Neural crest cell (in vitro differentiated cells): Measurements from ENCODE around the gene RGS11. TPM values are rescaled to one million over a fixed set of nuclear protein-coding genes. Genes with fewer than 3 reads are reported as not detected.

ENCODE experiments used
- DNase-seq: peaks from one replicate; pipeline ENCODE4 v3.0.0; 2021; ENCODE audit warnings: low read depth, mixed read lengths, low spot score
- H3K27ac Mint-ChIP-seq: one replicate; pipeline ENCODE4 v1.8.0; 2021; ENCODE audit warnings: mild to moderate bottlenecking, mixed read lengths; ENCODE audit not compliant: unreplicated experiment
- H3K27me3 Mint-ChIP-seq: 2 replicates; pipeline ENCODE4 v1.8.0; 2021; ENCODE audit warnings: low read depth, mild to moderate bottlenecking, mixed read lengths
- H3K36me3 Mint-ChIP-seq: 2 replicates; pipeline ENCODE4 v1.8.0; 2021; ENCODE audit warnings: low read depth, mild to moderate bottlenecking, mixed read lengths
- H3K4me1 Mint-ChIP-seq: 2 replicates; pipeline ENCODE4 v1.8.0; 2021; ENCODE audit warnings: mixed read lengths
- H3K4me3 Mint-ChIP-seq: one replicate; pipeline ENCODE4 v1.8.0; 2021; ENCODE audit warnings: mild to moderate bottlenecking, mixed read lengths
- H3K9me3 Mint-ChIP-seq: 2 replicates; pipeline ENCODE4 v1.8.0; 2021; ENCODE audit warnings: mixed read lengths
- CTCF ChIP-seq: fragments of 200-600 bp; sonication (generic); conservative IDR thresholded peaks from 2 replicates; pipeline ENCODE4 v1.5.0; 2021; ENCODE audit warnings: antibody characterized with exemption, mild to moderate bottlenecking
- total RNA-seq: library from RNA; stranded (reverse); gene quantifications from 2 replicates; pipeline ENCODE4 v1.2.1, GENCODE V29; 2021

Gene RGS11
- total RNA-seq, 1 donor from 2014 or later, result 2.8 TPM

GRCh38 chr16:314351-314750 is 38.6 kb upstream of the RGS11 start:
- Mint-ChIP-seq H3K4me3 (no peak overlapping the region), H3K27me3 (no peaks in the 10 kb centered on the region), H3K27ac (no peak overlapping the region), H3K4me1 (peaks cover 22% of the 10 kb centered on the region), H3K36me3 (no peaks in the 10 kb centered on the region), H3K9me3 (no peaks in the 10 kb centered on the region)
- no peak for TF ChIP-seq CTCF
- no peak for DNase-seq

- Mint-ChIP-seq H3K27ac (no peak overlapping the region), H3K4me3 (no peak overlapping the region), H3K36me3 (no peaks in the 10 kb centered on the region), H3K27me3 (no peaks in the 10 kb centered on the region), H3K9me3 (no peaks in the 10 kb centered on the region), H3K4me1 (peaks cover 5% of the 10 kb centered on the region)
- TF ChIP-seq CTCF, result no peak
- DNase-seq, result no peak
Observed at GRCh38 chr16:311725-312124, 36.0 kb upstream of the RGS11 start.

GRCh38 chr16:309476-309875 is 33.7 kb upstream of the RGS11 start:
- no peaks in the 10 kb centered on the region for H3K4me1 Mint-ChIP-seq
- no peak for TF ChIP-seq CTCF
- peaks cover 2% of the 10 kb centered on the region for H3K36me3 Mint-ChIP-seq
- no peak overlapping the region for H3K4me3 Mint-ChIP-seq
- no peaks in the 10 kb centered on the region for H3K9me3 Mint-ChIP-seq
- DNase-seq, result no peak
- no peak overlapping the region for H3K27ac Mint-ChIP-seq
- no peaks in the 10 kb centered on the region for H3K27me3 Mint-ChIP-seq

GRCh38 chr16:307691-308312 is 32.1 kb upstream of the RGS11 start:
- no peaks in the 10 kb centered on the region for H3K9me3 Mint-ChIP-seq
- H3K4me1 Mint-ChIP-seq, result no peaks in the 10 kb centered on the region
- TF ChIP-seq CTCF, result no peak
- no peak overlapping the region for H3K27ac Mint-ChIP-seq
- no peak overlapping the region for H3K4me3 Mint-ChIP-seq
- no peak for DNase-seq
- peaks cover 5% of the 10 kb centered on the region for H3K36me3 Mint-ChIP-seq
- no peaks in the 10 kb centered on the region for H3K27me3 Mint-ChIP-seq

GRCh38 chr16:306911-307370 is 31.2 kb upstream of the RGS11 start:
- no peak for DNase-seq
- no peak overlapping the region for H3K27ac Mint-ChIP-seq
- no peak for TF ChIP-seq CTCF
- H3K4me1 Mint-ChIP-seq, result no peaks in the 10 kb centered on the region
- no peaks in the 10 kb centered on the region for H3K27me3 Mint-ChIP-seq
- H3K36me3 Mint-ChIP-seq, result peaks cover 5% of the 10 kb centered on the region
- H3K9me3 Mint-ChIP-seq, result no peaks in the 10 kb centered on the region
- H3K4me3 Mint-ChIP-seq, result no peak overlapping the region
